Testis (tissue), 2 donors: Measurements from ENCODE around the gene COL25A1.

ENCODE experiments used
- CTCF ChIP-seq, 3 experiments: fragments of 450-650 bp in 2 of 3; fragments of 200-600 bp in 1 of 3; sonication (generic) in 1 of 3; IDR thresholded peaks; one replicate each; pipeline ENCODE4 v1.5.1; 2016 to 2019; ENCODE audit warnings: antibody characterized with exemption in 3 of 3, mild to moderate bottlenecking in 2 of 3, moderate library complexity in 1 of 3
- POLR2A ChIP-seq: fragments of 450-650 bp; IDR thresholded peaks from one replicate; pipeline ENCODE4 v1.6.1; 2017; ENCODE audit warnings: antibody characterized with exemption, mild to moderate bottlenecking, moderate library complexity

GRCh38 chr4:108988464-108989195, 313.8 kb downstream of the COL25A1 start:
- no peak for TF ChIP-seq CTCF (IDR thresholded peaks at IDR 0.05)
- TF ChIP-seq POLR2A, result no peak
